ENCODE measurements around the gene YTHDF1.
"Not testable (repeated sequence)": the region's sequence is repeated elsewhere in the genome, so short reads cannot be mapped to it uniquely, and the experiment has no call there.

Gene YTHDF1

DNA sequence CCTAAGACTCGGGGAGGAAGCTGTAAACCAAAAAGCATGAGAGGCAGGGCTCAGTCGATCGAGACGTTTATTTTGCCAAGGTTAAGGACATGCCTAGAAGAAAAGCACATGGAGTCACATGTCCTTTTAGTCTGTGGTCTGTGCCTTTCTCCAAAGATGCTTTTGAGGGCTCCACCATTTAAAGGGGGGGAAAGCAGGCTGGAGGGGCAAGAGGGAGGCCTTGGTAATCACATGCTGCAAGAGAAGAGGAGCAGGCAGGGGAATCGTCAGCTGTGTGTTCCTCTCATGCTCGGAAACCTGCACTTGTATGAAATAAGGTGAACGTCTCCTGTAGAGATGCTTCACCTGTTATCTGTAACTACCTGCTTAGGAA lies 9.1 kb upstream of the YTHDF1 start:
- no peak for DNase-seq

DNA sequence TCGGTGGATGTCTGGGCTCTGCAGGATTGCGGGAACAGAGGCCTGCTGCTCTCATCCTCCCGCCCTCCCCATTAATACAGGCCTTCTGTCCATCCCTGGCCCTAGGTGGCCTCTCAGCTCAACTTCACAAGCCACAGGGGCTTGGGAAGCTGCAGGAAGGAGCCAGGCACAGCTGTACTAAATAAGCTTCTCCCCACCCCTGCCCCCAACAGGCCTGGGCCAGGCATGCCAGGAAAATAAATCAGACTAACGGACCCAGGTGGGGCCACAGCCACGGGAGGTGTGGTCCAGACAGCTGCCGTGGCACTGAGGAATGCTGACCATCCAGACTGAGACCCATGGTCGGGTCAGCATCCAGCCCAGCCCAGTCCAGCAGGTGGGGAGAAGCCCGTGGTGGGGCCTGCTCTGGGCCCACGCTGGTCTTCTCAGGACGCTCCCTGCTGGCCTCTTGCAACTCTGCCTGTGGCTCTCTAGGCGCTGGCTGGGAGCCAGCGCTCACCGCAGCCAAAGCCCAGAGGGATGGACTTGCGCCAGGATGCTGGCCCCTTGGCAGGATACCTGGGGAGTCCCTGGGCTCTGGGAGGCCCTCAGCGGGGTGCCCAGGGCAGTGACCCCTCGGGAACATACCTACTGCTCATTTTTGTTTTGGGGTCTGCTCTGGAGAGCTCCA lies 8.6 kb upstream of the YTHDF1 start:
- DNase-seq: no peak

DNA sequence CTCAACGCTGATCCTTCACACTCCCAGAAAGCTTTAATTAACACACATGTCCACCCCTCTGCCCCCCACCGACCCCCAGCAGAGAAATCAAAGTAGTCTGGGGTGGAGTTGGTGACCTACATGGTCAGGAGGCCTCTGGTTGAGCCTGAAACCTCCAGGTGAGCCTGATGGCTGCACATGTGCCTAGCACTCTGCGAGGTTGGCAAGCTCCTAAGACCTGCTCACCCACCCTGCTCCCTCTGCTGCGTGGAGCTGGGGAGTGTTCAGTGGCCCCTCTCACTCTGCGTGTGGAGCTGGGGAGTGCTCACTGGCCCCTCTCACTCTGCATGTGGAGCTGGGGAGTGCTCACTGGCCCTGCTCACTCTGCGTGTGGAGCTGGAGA lies 7.9 kb upstream of the YTHDF1 start:
- no peak for DNase-seq

DNA sequence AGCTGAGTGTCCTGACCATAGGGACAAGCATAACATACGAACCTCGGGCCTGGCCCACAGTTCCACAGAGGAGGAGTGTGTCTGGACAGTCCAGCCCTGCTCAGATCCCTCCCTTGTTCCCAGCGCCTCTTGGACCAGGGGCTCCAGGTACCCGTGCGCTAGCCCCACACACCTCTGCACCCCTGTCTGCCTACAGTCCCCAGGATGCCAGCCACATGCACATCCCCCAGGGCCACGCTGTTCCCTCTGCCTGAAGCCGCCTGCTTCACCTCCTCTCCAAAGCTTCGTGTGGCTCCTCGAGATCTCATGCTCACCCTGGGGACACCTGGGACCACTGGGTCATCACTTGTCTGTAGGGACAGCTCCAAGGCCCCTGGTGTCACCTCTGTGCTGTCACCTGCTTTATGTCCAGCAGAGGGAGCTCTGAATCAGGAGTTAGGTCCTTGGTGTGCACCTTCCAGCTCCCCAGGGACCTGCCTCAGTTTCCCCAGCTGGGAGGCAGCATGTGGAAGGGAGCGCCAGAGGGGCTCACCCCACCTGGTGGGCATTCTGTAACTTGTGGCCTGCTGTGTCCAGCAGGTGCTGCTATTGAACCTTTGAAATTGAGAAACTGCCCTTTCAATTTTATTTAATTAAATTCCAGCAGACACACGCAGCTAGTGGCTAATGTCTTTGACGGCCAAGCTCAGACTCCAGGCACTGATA lies 7.3 kb upstream of the YTHDF1 start:
- no peak for DNase-seq

DNA sequence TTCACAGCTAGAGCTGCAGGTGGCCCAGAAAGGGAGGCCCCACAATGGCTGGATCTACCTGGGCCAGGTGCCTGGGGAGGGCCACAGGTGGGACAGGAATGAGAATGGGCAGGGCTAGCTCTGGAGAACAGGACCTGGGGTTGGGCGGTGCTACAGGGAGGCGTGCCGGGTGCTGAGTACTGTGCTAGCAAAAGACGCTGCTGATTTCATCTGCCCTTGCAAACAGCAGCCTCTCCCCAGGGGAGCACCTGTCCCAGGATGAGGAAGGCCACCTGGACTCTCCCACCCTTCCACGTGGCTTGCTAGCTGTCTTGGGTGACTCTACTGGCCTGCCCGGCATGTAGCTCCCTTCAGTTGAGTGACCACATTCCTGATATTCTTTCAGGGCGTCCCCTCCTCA lies 6.6 kb upstream of the YTHDF1 start:
- DNase-seq: no peak

DNA sequence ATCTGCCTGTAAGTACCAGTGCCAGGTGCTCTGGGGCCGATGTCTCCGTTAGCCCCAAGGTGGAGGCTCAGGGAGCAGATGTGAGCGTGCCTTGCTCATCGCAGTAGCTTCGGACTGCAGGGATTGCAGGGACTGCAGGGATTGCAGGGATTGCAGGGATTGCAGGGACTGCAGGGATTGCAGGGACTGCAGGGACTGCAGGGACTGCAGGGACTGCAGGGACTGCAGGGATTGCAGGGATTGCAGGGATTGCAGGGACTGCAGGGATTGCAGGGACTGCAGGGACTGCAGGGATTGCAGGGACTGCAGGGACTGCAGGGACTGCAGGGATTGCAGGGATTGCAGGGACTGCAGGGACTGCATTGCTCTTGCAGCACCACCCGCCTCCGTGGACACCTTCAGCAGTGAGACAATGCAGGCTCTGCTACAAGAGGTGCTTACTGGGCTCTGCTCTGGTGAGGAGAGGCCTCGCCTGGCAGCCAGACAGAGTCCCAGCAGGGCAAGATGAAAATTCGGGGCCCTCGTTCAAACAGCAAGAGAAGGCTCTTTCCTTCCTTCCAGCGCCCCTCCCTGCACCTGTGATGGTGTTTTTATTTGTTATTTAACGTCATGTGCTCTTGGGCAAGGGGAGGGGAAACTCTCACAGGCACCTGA lies 5.6 kb upstream of the YTHDF1 start:
- not testable (repeated sequence) for DNase-seq

- no peak for DNase-seq
Observed at GRCh38 chr20:63220696-63221399, 4.9 kb upstream of the YTHDF1 start.

GRCh38 chr20:63219866-63220521 lies 4.1 kb upstream of the YTHDF1 start:
- DNase-seq: no peak

DNA sequence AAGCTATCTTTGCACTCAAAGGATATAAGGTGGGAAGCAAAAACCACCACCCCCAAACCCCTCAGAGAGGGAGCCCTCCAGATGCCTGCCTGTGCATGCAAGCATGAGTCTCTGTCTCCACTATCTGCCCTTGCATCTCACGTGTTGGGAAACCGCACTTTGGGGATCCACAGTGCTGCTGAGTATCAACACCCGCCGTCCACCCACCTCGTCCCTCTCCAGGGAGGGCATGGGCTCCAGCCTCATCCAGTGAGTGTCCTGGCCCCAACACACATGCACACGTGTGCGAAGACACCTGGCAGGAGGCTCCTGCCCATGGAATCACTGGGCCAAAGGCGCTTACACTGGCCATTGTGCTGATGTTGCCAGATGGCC lies 3.5 kb upstream of the YTHDF1 start:
- no peak for DNase-seq

GRCh38 chr20:63218701-63219446 lies 2.9 kb upstream of the YTHDF1 start:
- DNase-seq: no peak

DNA sequence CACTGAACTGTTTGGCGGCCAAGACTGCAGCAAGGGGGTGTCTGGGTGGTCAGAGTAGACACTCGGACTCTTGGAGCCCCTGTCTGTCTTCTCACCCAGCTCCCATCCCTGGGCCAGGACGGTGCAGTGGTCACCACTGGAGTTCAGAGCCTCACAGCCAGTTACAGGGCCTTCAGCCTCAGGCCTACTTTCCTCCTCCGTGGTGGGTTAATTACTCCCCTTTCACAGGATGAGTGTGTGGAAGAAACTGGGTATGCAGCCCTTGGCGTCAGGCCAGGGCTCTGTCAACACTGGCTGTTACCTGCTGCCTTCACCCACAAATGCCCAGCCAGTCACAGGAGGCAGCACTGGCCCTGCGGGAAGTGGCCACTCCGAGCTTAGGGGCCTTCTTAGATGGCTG lies 1.8 kb upstream of the YTHDF1 start:
- no peak for DNase-seq

DNA sequence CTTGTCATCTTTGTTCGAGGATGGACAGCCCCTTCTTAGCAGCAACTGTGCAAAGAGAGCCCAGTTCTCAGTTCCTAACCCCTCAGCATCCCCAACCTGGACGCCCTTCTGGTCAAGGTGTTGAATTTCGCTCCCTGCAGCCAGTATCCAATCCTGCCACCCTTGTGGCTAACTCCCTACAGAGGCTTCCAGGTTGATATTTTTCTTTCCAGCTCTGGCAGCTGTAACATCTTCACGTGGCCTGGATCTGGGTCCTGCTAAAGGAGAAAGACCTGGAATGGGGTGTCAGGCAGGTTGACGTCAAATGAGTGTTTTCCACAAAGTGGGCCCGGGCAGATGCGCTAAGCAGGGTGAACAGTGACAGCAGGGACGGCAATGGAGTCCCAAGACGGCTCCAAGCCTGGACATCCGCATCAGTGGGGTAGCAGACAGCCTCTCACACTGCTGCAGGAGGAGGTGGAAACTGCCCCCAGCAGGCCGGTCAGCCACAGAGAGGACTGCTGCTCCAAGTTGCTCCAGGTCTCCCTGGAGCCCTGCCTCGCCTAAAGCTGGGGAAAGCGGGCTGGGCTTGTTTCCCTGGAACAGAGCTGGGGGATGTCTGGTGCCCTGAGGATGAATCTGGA lies 1.0 kb upstream of the YTHDF1 start:
- no peak for DNase-seq

GRCh38 chr20:63215101-63216040 lies 560 bp downstream of the YTHDF1 start:
- DNase-seq: peak; percentile 16

GRCh38 chr20:63214514-63214913 lies 1.4 kb downstream of the YTHDF1 start:
- DNase-seq: no peak

- no peak for DNase-seq
Observed at GRCh38 chr20:63212792-63213191, 3.1 kb downstream of the YTHDF1 start.

GRCh38 chr20:63212393-63212730 lies 3.6 kb downstream of the YTHDF1 start:
- no peak for DNase-seq

DNA sequence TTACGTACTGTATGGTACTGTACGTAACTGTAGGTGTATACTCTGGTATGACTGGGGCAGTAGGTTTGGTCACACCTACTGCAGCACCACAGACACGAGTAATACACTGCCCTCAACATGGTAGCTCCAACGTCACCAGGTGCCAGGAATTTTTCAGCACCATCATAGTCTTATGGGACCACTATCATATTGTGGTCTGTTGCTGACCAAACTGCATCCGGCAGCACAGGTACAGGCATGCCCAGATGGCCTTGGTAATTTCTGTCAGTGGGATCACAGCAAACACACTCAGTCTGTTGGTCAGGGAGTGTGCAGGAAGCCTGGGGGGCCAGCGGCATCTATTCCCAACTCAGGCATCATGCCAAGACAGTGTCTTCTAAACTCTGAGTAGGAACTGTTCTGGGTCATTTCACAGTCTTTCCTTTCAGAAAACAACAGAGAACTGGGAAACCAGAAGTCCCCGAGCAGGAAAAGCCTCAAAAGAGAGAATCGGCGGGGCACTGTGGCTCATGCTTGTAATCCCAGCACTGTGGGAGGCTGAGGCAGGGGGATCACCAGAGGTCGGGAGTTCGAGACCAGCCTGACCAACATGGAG lies 5.8 kb downstream of the YTHDF1 start:
- DNase-seq: no peak

DNA sequence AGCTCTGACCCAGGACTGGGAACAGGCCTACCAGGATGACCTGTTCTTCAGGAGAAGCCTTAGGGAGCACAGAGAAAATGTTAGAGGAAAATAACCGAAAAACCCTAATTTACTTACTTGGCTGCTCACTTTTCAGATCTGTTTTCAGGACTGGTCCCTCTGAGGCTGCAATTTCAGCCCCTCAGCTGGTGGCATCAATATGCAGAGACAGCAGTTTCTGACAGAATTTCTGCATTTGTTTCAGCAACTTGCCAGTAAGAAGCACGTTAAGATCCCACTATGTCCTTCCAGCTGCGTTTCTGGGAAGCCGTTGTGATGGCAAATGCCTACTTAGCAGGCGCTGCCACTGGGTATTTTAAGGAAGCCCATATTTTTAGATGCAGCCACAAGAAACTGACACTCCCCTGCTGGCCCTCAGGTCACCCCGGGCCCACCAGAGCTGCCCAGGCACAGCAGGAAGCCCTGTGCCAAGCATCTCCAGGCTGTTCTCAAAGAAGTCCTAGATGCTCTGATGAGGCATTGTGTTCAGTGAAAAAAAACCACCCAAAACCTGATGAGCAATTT lies 7.5 kb downstream of the YTHDF1 start:
- no peak for DNase-seq

DNA sequence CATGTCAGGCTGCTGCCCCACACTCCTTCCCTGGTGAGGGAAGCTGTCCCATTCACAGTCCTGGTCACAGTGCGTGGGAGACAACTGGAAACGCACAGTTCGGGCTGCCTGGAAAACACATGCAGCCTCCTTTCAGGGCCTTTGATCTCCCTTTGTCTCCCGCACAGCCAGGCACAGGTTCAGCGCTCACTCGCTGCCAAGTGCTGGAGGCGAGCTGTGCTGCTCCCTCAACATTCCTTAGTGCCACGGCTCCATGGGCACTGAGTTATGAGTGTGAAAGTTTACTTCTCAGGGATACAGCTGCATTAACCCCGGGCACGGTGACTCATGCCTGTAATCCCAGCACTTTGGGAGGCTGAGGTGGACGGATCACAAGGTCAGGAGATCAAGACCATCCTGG lies 9.1 kb downstream of the YTHDF1 start:
- DNase-seq: no peak

- DNase-seq: no peak
Observed at GRCh38 chr20:63205896-63206295, 10.0 kb downstream of the YTHDF1 start.

All from NCI-H446 treated with DMSO at 0.1 percent for 48 hours (cell line).